Epithelial cell of proximal tubule (primary cell): ENCODE data around the gene SAA4. TPM values are rescaled to one million over a fixed set of nuclear protein-coding genes. Genes with fewer than 3 reads are reported as not detected.

Experiments
- DNase-seq: peaks from one replicate; pipeline ENCODE4 v3.0.0-alpha.2; 2011; ENCODE audit warnings: low read depth
- H3K4me3 ChIP-seq: 2 replicates; pipeline ENCODE4 v1.5.1; 2011; ENCODE audit warnings: low read depth, mild to moderate bottlenecking, low read length
- CTCF ChIP-seq: conservative IDR thresholded peaks from 2 replicates; pipeline ENCODE4 v1.5.1; 2012; ENCODE audit warnings: low read depth, mild to moderate bottlenecking, low read length
- total RNA-seq: library from RNA; depleted of rRNA; stranded (reverse); fragments of >200 nt; gene quantifications from 2 replicates; pipeline ENCODE4 v1.2.3, GENCODE V29; 2015

SAA4 gene
- total RNA-seq, 1 donor from 2014 or later, result 2.8 TPM

GRCh38 chr11:18245396-18245795, 8.8 kb upstream of the SAA4 start:
- TF ChIP-seq CTCF, result no peak
- H3K4me3 ChIP-seq, result no peak overlapping the region
- no peak for DNase-seq

GRCh38 chr11:18243783-18244362, 7.3 kb upstream of the SAA4 start:
- DNase-seq, result no peak
- no peak overlapping the region for H3K4me3 ChIP-seq
- TF ChIP-seq CTCF, result peak; percentile 84

GRCh38 chr11:18239655-18240054, 3.1 kb upstream of the SAA4 start:
- H3K4me3 ChIP-seq, result no peak overlapping the region
- TF ChIP-seq CTCF, result no peak
- DNase-seq, result no peak

GRCh38 chr11:18235394-18236334, 938 bp downstream of the SAA4 start:
- no peak for TF ChIP-seq CTCF
- no peak for DNase-seq
- H3K4me3 ChIP-seq, result no peak overlapping the region

- no peak for DNase-seq
- TF ChIP-seq CTCF, result no peak
Observed at GRCh38 chr11:18233912-18234311, 2.7 kb downstream of the SAA4 start.

GRCh38 chr11:18230859-18231258, 5.7 kb downstream of the SAA4 start:
- no peak for TF ChIP-seq CTCF
- H3K4me3 ChIP-seq, result no peak overlapping the region
- no peak for DNase-seq

More at GRCh38 chr11:18233912-18234311, 2.7 kb downstream of the SAA4 start:
- H3K4me3 ChIP-seq, result no peak overlapping the region
